IMR-90 (cell line): ENCODE measurements around the gene KCNT2. TPM values are rescaled to one million over a fixed set of nuclear protein-coding genes. Genes with fewer than 3 reads are reported as not detected.

Source experiments
- ATAC-seq: fragments of 200-7000 bp; cut with Tn5 transposase; 2 replicates; pipeline ENCODE4 v1.9.1; 2020; ENCODE audit warnings: low read depth, mild to moderate bottlenecking, moderate library complexity
- BruUV-seq: library from RNA; stranded (reverse); fragments of 400-500 nt; replicated peaks from 2 replicates; lab custom pipeline; 2021; lab: Mats Ljungman, UMichigan
- CTCF ChIA-PET: fragments of 300-600 bp; formaldehyde crosslinking; extraction: SDS; loops from one replicate; lab custom pipeline; 2021; ENCODE audit warnings: antibody characterized with exemption; lab: Yijun Ruan, JAX
- POLR2A ChIA-PET: fragments of 300-600 bp; sonication (Branson Sonifier 250); formaldehyde crosslinking; loops from one replicate; lab custom pipeline; 2022; ENCODE audit warnings: antibody characterized with exemption; ENCODE audit not compliant: unreplicated experiment; lab: Charles Lee
- DNase-seq: peaks from one replicate; pipeline ENCODE4 v3.0.0; 2013
- H2AFZ ChIP-seq: replicated peaks from 2 replicates; pipeline ENCODE3; 2013; ENCODE audit warnings: low read length, mild to moderate bottlenecking; ENCODE audit not compliant: poor library complexity
- H2AK5ac ChIP-seq: 2 replicates; pipeline ENCODE4 v1.6.1; 2013; ENCODE audit warnings: low read depth, low read length, inconsistent platforms
- H2AK9ac ChIP-seq: replicated peaks from 2 replicates; pipeline ENCODE3; 2013; ENCODE audit warnings: mild to moderate bottlenecking, low read depth, low read length, moderate library complexity; ENCODE audit not compliant: poor library complexity
- H2BK120ac ChIP-seq: 2 replicates; pipeline ENCODE4 v1.6.1; 2013; ENCODE audit warnings: low read depth, low read length, inconsistent platforms
- H2BK15ac ChIP-seq: 3 replicates; pipeline ENCODE4 v1.6.1; 2013; ENCODE audit warnings: low read depth, low read length, inconsistent platforms
- H2BK20ac ChIP-seq: 2 replicates; pipeline ENCODE4 v1.6.1; 2013; ENCODE audit warnings: low read depth, mild to moderate bottlenecking, inconsistent platforms, low read length, moderate library complexity
- H2BK5ac ChIP-seq: 2 replicates; pipeline ENCODE4 v1.6.1; 2013; ENCODE audit warnings: mild to moderate bottlenecking, low read depth, low read length, inconsistent platforms; ENCODE audit not compliant: poor library complexity, severe bottlenecking
- H3K14ac ChIP-seq: replicated peaks from 2 replicates; pipeline ENCODE4 v1.6.1; 2013; ENCODE audit warnings: low read depth, low read length, inconsistent platforms
- H3K18ac ChIP-seq: 2 replicates; pipeline ENCODE4 v1.6.1; 2013; ENCODE audit warnings: low read depth, low read length, control low read depth
- H3K23ac ChIP-seq: 2 replicates; pipeline ENCODE4 v1.6.1; 2013; ENCODE audit warnings: low read depth, low read length, inconsistent platforms
- H3K27ac ChIP-seq: 2 replicates; pipeline ENCODE4 v1.5.1; 2013; ENCODE audit warnings: mild to moderate bottlenecking, control low read depth, low read length; ENCODE audit not compliant: insufficient read depth
- H3K27me3 ChIP-seq: 2 replicates; pipeline ENCODE4 v1.6.1; 2013; ENCODE audit warnings: low read length; ENCODE audit not compliant: control insufficient read depth, insufficient read depth
- H3K36me3 ChIP-seq: 2 replicates; pipeline ENCODE4 v1.6.1; 2013; ENCODE audit warnings: low read length, mixed read lengths; ENCODE audit not compliant: control insufficient read depth, insufficient read depth
- H3K4ac ChIP-seq: 2 replicates; pipeline ENCODE4 v1.6.1; 2013; ENCODE audit warnings: low read depth, low read length, inconsistent platforms
- H3K4me1 ChIP-seq: 2 replicates; pipeline ENCODE4 v1.6.1; 2013; ENCODE audit warnings: low read length, mixed read lengths; ENCODE audit not compliant: control insufficient read depth, insufficient read depth
- H3K4me2 ChIP-seq: 2 replicates; pipeline ENCODE4 v1.6.1; 2013; ENCODE audit warnings: low read depth, mild to moderate bottlenecking, control low read depth, low read length, moderate library complexity
- H3K4me3 ChIP-seq: 2 replicates; pipeline ENCODE4 v1.5.1; 2013; ENCODE audit warnings: low read depth, mild to moderate bottlenecking, control low read depth, low read length, moderate library complexity; ENCODE audit not compliant: insufficient read depth
- H3K56ac ChIP-seq: 2 replicates; pipeline ENCODE4 v1.6.1; 2013; ENCODE audit warnings: low read length, inconsistent platforms; ENCODE audit not compliant: insufficient read depth; ENCODE audit errors: extremely low read depth
- H3K79me1 ChIP-seq, 2 experiments: 2 replicates each; pipeline ENCODE4 v1.6.1; 2013; ENCODE audit warnings: low read length in 2 of 2, inconsistent platforms in 1 of 2, low read depth in 1 of 2
- H3K9ac ChIP-seq: 2 replicates; pipeline ENCODE4 v1.6.1; 2013; ENCODE audit warnings: low read depth, low read length, control low read depth
- H3K9me1 ChIP-seq: 2 replicates; pipeline ENCODE4 v1.6.1; 2013; ENCODE audit warnings: low read length, inconsistent platforms; ENCODE audit not compliant: insufficient read depth
- H3K9me3 ChIP-seq: 2 replicates; pipeline ENCODE4 v1.6.1; 2013; ENCODE audit warnings: low read length; ENCODE audit not compliant: control insufficient read depth, insufficient read depth
- H4K20me1 ChIP-seq: 2 replicates; pipeline ENCODE4 v1.6.1; 2013; ENCODE audit warnings: low read length, inconsistent platforms; ENCODE audit not compliant: insufficient read depth
- H4K5ac ChIP-seq: 2 replicates; pipeline ENCODE4 v1.6.1; 2013; ENCODE audit warnings: mild to moderate bottlenecking, low read depth, low read length, control low read depth
- H4K8ac ChIP-seq, 2 experiments: 2 replicates each; pipeline ENCODE4 v1.6.1; 2013; ENCODE audit warnings: low read depth in 2 of 2, low read length in 2 of 2, control low read depth in 1 of 2, inconsistent platforms in 1 of 2
- H4K91ac ChIP-seq: 2 replicates; pipeline ENCODE4 v1.6.1; 2013; ENCODE audit warnings: low read depth, low read length, inconsistent platforms; ENCODE audit not compliant: insufficient read depth
- BHLHE40 ChIP-seq: fragments of 150-350 bp; IDR thresholded peaks from 2 replicates; pipeline ENCODE4 v1.6.1; 2016; ENCODE audit warnings: mild to moderate bottlenecking, low read depth, low read length
- CHD1 ChIP-seq: IDR thresholded peaks from 2 replicates; pipeline ENCODE4 v1.6.1; 2012; ENCODE audit warnings: low read depth, low read length, improper control_type of control experiment
- MAFK ChIP-seq: IDR thresholded peaks from 2 replicates; pipeline ENCODE4 v1.6.1; 2012; ENCODE audit warnings: low read depth, low read length, improper control_type of control experiment
- RCOR1 ChIP-seq: IDR thresholded peaks from 2 replicates; pipeline ENCODE4 v1.6.1; 2012; ENCODE audit warnings: mild to moderate bottlenecking, low read length, improper control_type of control experiment; ENCODE audit not compliant: insufficient replicate concordance
- RFX5 ChIP-seq: IDR thresholded peaks from 2 replicates; pipeline ENCODE4 v1.8.0; 2012; ENCODE audit warnings: low read depth, mild to moderate bottlenecking, low read length, moderate library complexity
- WGBS, 2 experiments: methylation state at CpG; one replicate each; pipeline versions ENCODE4 v1.1.5 to v1.1.7; 2013; ENCODE audit warnings: missing lambda C conversion rate in 2 of 2; ENCODE audit not compliant: insufficient read length in 1 of 2; ENCODE audit errors: extremely low coverage in 2 of 2; 5-methylcytosine and 5-hydroxymethylcytosine counted together
- dilution Hi-C: fragments of 300-500 bp; cut with HindIII; formaldehyde crosslinking; loops from one replicate; pipeline ENCODE4 v1.14.3; 2018; ENCODE audit warnings: low sequenced_read_pairs; ENCODE audit not compliant: unreplicated experiment
- in situ Hi-C: fragments of 300-500 bp; cut with MboI; formaldehyde crosslinking; loops from 3 replicates; pipeline ENCODE4 v1.14.3; 2019; ENCODE audit warnings: low sequenced_read_pairs, inconsistent platforms, mixed read lengths
- intact Hi-C: fragments of 100-400 bp; cut with micrococcal nuclease; formaldehyde crosslinking; loops from 2 replicates; pipeline ENCODE4 v1.10.0; 2022
- polyA plus RNA-seq, 3 experiments: library from polyadenylated mRNA; depleted of rRNA; stranded (reverse); fragments of >200 nt; gene quantifications; 2 replicates each; pipeline ENCODE4 v1.2.3, GENCODE V29; 2012; ENCODE audit warnings: low replicate concordance in 1 of 3
- total RNA-seq: library from RNA; depleted of rRNA; stranded (reverse); fragments of >200 nt; gene quantifications from 2 replicates; pipeline ENCODE4 v1.2.3, GENCODE V29; 2012
- TF ChIP-seq, protein P1 (sequence below): conservative IDR thresholded peaks from 2 replicates; pipeline ENCODE4 v1.5.1; 2012; ENCODE audit warnings: mild to moderate bottlenecking, low read depth, low read length, improper control_type of control experiment
- TF ChIP-seq, protein P2 (sequence below): fragments of 150-350 bp; IDR thresholded peaks from 2 replicates; pipeline ENCODE4 v1.6.1; 2016; ENCODE audit warnings: low read depth, mild to moderate bottlenecking, low read length, moderate library complexity, borderline replicate concordance

Gene KCNT2
- total and polyA plus RNA-seq, 2 of the 4 experiments (the other 2 are of a cell fraction), result 0.22 to 0.72 TPM

DNA sequence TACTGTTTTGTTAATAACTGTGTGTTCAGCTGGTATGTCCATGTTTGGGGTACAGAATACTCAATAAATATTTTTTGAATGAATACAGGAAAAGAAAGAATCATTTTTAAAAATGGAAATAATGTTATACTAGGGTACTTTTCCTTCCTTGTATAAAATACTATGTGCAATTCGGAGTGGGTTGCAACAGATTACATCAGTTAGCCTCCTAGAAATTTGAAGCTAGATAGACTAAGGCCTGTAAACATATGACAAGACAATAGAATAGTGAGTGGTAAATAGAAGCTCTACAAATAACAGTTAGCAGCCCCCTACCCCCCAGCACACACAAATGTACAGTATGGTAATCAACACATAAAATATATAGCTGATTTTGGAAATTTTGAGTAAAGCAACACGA lies 195.9 kb downstream of the KCNT2 start:
- WGBS, 2 experiments, result no CpG with 5 or more reads among the region's 2 CpGs
- CTCF ChIA-PET, result no interaction called here
- H3K36me3 ChIP-seq, result no peaks in the 10 kb centered on the region
- no peak overlapping the region for H3K4me3 ChIP-seq
- DNase-seq (no peak), ATAC-seq (no peak)
- no TSS peak for BruUV-seq
- POLR2A ChIA-PET, result no interaction called here
- H2AFZ ChIP-seq, result no peak overlapping the region
- no peak overlapping the region for H3K4me2 ChIP-seq
- no peak overlapping the region for H2BK120ac ChIP-seq
- dilution Hi-C loops (no loop called here), in situ Hi-C loops (no loop called here), intact Hi-C loops (no loop called here)
- no peak overlapping the region for H3K9ac ChIP-seq
- no peak overlapping the region for H3K23ac ChIP-seq
- H3K18ac ChIP-seq, result no peak overlapping the region
- no peak overlapping the region for H2AK5ac ChIP-seq
- H3K56ac ChIP-seq, result no peak overlapping the region
- H4K91ac ChIP-seq, result no peak overlapping the region
- H3K4ac ChIP-seq, result no peak overlapping the region
- no peak for TF ChIP-seq MAFK
- no peak for TF ChIP-seq BHLHE40
- TF ChIP-seq, protein P1, sequence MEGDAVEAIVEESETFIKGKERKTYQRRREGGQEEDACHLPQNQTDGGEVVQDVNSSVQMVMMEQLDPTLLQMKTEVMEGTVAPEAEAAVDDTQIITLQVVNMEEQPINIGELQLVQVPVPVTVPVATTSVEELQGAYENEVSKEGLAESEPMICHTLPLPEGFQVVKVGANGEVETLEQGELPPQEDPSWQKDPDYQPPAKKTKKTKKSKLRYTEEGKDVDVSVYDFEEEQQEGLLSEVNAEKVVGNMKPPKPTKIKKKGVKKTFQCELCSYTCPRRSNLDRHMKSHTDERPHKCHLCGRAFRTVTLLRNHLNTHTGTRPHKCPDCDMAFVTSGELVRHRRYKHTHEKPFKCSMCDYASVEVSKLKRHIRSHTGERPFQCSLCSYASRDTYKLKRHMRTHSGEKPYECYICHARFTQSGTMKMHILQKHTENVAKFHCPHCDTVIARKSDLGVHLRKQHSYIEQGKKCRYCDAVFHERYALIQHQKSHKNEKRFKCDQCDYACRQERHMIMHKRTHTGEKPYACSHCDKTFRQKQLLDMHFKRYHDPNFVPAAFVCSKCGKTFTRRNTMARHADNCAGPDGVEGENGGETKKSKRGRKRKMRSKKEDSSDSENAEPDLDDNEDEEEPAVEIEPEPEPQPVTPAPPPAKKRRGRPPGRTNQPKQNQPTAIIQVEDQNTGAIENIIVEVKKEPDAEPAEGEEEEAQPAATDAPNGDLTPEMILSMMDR, result no peak
- TF ChIP-seq RCOR1, result no peak
- no peak for TF ChIP-seq RFX5
- no peak for TF ChIP-seq CHD1
- TF ChIP-seq, protein P2, sequence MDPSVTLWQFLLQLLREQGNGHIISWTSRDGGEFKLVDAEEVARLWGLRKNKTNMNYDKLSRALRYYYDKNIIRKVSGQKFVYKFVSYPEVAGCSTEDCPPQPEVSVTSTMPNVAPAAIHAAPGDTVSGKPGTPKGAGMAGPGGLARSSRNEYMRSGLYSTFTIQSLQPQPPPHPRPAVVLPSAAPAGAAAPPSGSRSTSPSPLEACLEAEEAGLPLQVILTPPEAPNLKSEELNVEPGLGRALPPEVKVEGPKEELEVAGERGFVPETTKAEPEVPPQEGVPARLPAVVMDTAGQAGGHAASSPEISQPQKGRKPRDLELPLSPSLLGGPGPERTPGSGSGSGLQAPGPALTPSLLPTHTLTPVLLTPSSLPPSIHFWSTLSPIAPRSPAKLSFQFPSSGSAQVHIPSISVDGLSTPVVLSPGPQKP, result no peak
- H2BK20ac ChIP-seq, result no peak overlapping the region
- H3K79me1 ChIP-seq, result no peaks in the 10 kb centered on the region
- no peak overlapping the region for H3K14ac ChIP-seq
- H4K5ac ChIP-seq, result no peak overlapping the region
- no peak overlapping the region for H2BK15ac ChIP-seq
- H2BK5ac ChIP-seq, result no peak overlapping the region
- H4K20me1 ChIP-seq, result no peaks in the 10 kb centered on the region
- no peaks in the 10 kb centered on the region for H3K27me3 ChIP-seq
- H3K4me1 ChIP-seq, result no peaks in the 10 kb centered on the region
- H3K9me1 ChIP-seq, result no peaks in the 10 kb centered on the region
- H3K9me3 ChIP-seq, result no peaks in the 10 kb centered on the region
- H4K8ac ChIP-seq, result no peak overlapping the region
- H2AK9ac ChIP-seq, result no peak overlapping the region
- H3K27ac ChIP-seq, result no peak overlapping the region
